ENCODE measurements around the gene CCDC106. TPM values are rescaled to one million over a fixed set of nuclear protein-coding genes. Genes with fewer than 3 reads are reported as not detected.

The CCDC106 gene
- total RNA-seq, 4 donors from 2014 or later = 3.7 to 15.1 (median 8.4) TPM

DNA sequence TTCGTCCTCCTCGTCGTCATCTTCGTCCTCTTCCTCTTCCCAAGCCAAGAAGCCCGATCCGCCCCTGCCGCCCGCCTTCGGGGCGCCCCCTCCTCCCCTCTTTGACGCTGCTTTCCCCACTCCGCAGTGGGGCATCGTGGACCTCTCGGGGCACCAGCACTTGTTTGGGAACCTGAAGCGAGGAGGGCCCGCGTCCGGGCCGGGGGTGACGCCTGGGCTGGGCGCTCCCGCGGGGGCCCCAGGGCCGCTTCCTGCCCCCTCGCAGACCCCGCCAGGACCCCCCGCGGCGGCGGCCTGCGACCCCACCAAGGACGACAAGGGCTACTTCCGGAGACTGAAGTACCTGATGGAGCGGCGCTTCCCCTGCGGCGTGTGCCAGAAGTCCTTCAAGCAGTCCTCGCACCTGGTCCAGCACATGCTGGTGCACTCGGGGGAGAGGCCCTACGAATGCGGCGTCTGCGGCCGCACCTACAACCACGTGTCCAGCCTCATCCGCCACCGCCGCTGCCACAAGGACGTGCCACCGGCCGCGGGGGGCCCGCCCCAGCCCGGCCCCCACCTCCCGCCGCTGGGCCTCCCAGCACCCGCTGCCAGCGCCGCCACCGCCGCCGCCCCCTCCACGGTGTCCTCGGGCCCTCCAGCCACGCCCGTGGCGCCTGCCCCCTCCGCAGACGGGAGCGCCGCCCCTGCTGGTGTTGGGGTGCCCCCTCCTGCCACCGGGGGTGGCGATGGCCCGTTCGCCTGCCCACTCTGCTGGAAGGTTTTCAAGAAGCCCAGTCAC lies 33.9 kb upstream of the CCDC106 start:
- Histone ChIP-seq H3K27ac (no peak overlapping the region), H3K4me1 (peaks cover 0 to 6% (median 0%) of the 10 kb centered on the region in 4 donors), H3K4me3 (no peak overlapping the region), H3K36me3 (peaks cover 0 to 18% (median 8%) of the 10 kb centered on the region in 4 donors), H3K27me3 (no peaks in the 10 kb centered on the region), H3K9me3 (no peaks in the 10 kb centered on the region)
- in situ Hi-C loops (cut with MboI; ENCODE audit: low pct_ligation_motif_present in 1 of 4, low pct_unique_long_range_greater_than_20kb in 1 of 4, low sequenced_read_pairs in 3 of 4) (no loop called here), intact Hi-C loops (cut with DNase I; ENCODE audit: low total_unique reads) (loop anchor here (10.0 kb wide), 1 partner anchor 99 kb away; no protein-coding TSS in a partner anchor)
- no peak for DNase-seq
- no peak for TF ChIP-seq POLR2AphosphoS5 (IDR thresholded peaks at IDR 0.05)
- no peak for TF ChIP-seq EP300 (IDR thresholded peaks at IDR 0.05; ENCODE audit: low read depth)
- TF ChIP-seq, protein P1, sequence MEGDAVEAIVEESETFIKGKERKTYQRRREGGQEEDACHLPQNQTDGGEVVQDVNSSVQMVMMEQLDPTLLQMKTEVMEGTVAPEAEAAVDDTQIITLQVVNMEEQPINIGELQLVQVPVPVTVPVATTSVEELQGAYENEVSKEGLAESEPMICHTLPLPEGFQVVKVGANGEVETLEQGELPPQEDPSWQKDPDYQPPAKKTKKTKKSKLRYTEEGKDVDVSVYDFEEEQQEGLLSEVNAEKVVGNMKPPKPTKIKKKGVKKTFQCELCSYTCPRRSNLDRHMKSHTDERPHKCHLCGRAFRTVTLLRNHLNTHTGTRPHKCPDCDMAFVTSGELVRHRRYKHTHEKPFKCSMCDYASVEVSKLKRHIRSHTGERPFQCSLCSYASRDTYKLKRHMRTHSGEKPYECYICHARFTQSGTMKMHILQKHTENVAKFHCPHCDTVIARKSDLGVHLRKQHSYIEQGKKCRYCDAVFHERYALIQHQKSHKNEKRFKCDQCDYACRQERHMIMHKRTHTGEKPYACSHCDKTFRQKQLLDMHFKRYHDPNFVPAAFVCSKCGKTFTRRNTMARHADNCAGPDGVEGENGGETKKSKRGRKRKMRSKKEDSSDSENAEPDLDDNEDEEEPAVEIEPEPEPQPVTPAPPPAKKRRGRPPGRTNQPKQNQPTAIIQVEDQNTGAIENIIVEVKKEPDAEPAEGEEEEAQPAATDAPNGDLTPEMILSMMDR (IDR thresholded peaks at IDR 0.05) = no peak
- no peak for TF ChIP-seq POLR2A (IDR thresholded peaks at IDR 0.05)
- 93 to 95% methylated on average over 3 to 66 of the region's 75 CpGs for WGBS, 2 donors (ENCODE audit: low coverage in 1 of 2)

- intact Hi-C loops (cut with DNase I; ENCODE audit: low total_unique reads) = loop anchor here (10.0 kb wide), 1 partner anchor 100 kb away; no protein-coding TSS in a partner anchor
- in situ Hi-C loops (cut with MboI; ENCODE audit: low pct_ligation_motif_present in 1 of 4, low pct_unique_long_range_greater_than_20kb in 1 of 4, low sequenced_read_pairs in 3 of 4) = no loop called here
- H3K4me3 ChIP-seq = no peak overlapping the region
These were observed 33.1 kb upstream of the CCDC106 start for GRCh38 chr19:55614711-55615542.

DNA sequence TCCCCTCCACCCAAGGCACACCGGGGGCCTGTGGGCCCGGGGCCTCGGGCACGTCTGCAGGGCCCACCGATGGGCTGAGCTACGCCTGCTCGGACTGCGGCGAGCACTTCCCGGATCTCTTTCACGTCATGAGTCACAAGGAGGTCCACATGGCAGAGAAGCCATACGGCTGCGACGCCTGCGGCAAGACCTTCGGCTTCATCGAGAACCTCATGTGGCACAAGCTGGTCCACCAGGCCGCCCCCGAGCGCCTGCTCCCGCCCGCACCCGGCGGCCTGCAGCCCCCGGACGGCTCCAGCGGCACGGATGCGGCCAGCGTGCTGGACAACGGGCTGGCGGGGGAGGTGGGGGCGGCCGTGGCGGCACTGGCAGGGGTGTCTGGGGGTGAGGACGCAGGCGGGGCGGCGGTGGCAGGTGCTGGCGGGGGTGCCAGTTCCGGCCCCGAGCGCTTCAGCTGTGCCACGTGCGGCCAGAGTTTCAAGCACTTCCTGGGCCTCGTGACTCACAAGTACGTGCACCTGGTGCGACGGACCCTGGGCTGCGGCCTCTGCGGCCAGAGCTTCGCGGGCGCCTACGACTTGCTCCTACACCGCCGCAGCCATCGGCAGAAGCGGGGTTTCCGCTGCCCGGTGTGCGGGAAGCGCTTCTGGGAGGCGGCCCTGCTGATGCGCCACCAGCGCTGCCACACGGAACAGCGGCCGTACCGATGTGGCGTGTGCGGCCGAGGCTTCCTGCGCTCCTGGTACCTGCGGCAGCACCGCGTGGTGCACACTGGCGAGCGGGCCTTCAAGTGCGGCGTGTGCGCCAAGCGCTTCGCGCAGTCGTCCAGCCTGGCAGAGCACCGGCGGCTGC lies 32.2 kb upstream of the CCDC106 start:
- H3K36me3 ChIP-seq = peaks cover 0 to 18% (median 8%) of the 10 kb centered on the region in 4 donors
- intact Hi-C loops (cut with DNase I; ENCODE audit: low total_unique reads) = loop anchor here (10.0 kb wide), 1 partner anchor 101 kb away; no protein-coding TSS in a partner anchor
- 98 to 100% methylated on average over 5 to 71 of the region's 88 CpGs for WGBS, 2 donors (ENCODE audit: low coverage in 1 of 2)
- no peaks in the 10 kb centered on the region for H3K27me3 ChIP-seq
- H3K27ac ChIP-seq = no peak overlapping the region
- DNase-seq = no peak
- no peaks in the 10 kb centered on the region for H3K9me3 ChIP-seq
- no peak for TF ChIP-seq POLR2A (IDR thresholded peaks at IDR 0.05)
- TF ChIP-seq, protein P1 (IDR thresholded peaks at IDR 0.05) = no peak
- no peak for TF ChIP-seq EP300 (IDR thresholded peaks at IDR 0.05; ENCODE audit: low read depth)
- TF ChIP-seq POLR2AphosphoS5 (IDR thresholded peaks at IDR 0.05) = no peak
- H3K4me1 ChIP-seq = peaks cover 0 to 6% (median 0%) of the 10 kb centered on the region in 4 donors
- H3K4me3 ChIP-seq = no peak overlapping the region
- in situ Hi-C loops (cut with MboI; ENCODE audit: low pct_ligation_motif_present in 1 of 4, low pct_unique_long_range_greater_than_20kb in 1 of 4, low sequenced_read_pairs in 3 of 4) = no loop called here

More at GRCh38 chr19:55614711-55615542, 33.1 kb upstream of the CCDC106 start:
- TF ChIP-seq POLR2AphosphoS5 (IDR thresholded peaks at IDR 0.05) (no peak), EP300 (IDR thresholded peaks at IDR 0.05; ENCODE audit: low read depth) (no peak), POLR2A (IDR thresholded peaks at IDR 0.05) (no peak)
- TF ChIP-seq, protein P1 (IDR thresholded peaks at IDR 0.05) = no peak
- Histone ChIP-seq H3K9me3 (no peaks in the 10 kb centered on the region), H3K27me3 (no peaks in the 10 kb centered on the region), H3K27ac (no peak overlapping the region), H3K36me3 (peaks cover 0 to 18% (median 8%) of the 10 kb centered on the region in 4 donors), H3K4me1 (peaks cover 0 to 6% (median 0%) of the 10 kb centered on the region in 4 donors)
- DNase-seq = no peak
- 96% methylated on average over 98 of the region's 98 CpGs; no CpG with 5 or more reads in 1 of the 2 donors for WGBS, 2 donors (ENCODE audit: low coverage in 1 of 2)

Measured in transverse colon (tissue), 4 donors.